GM19328 (cell line): Measurements from ENCODE around the gene ADCY4.

Experiments used
- ATAC-seq: cut with Tn5 transposase; IDR thresholded peaks from one replicate; pipeline ENCODE4 v1.9.1; 2021; ENCODE audit warnings: mild to moderate bottlenecking, moderate library complexity; ENCODE audit not compliant: unreplicated experiment

The ADCY4 gene

GRCh38 chr14:24279301-24280186 is 55.3 kb downstream of the ADCY4 start:
- peak; percentile 52 for ATAC-seq

GRCh38 chr14:24278424-24278823 is 56.4 kb downstream of the ADCY4 start:
- no peak for ATAC-seq

GRCh38 chr14:24277606-24278321 is 57.1 kb downstream of the ADCY4 start:
- ATAC-seq, result no peak

- no peak for ATAC-seq
These were observed 57.8 kb downstream of the ADCY4 start for GRCh38 chr14:24277071-24277470.

GRCh38 chr14:24274101-24274543 is 60.7 kb downstream of the ADCY4 start:
- ATAC-seq, result no peak

- ATAC-seq, result no peak
These were observed 61.4 kb downstream of the ADCY4 start for GRCh38 chr14:24273422-24273998.

- no peak for ATAC-seq
These were observed 62.4 kb downstream of the ADCY4 start for GRCh38 chr14:24272467-24272866.

GRCh38 chr14:24271834-24272263 is 63.0 kb downstream of the ADCY4 start:
- no peak for ATAC-seq

GRCh38 chr14:24271134-24271833 is 63.6 kb downstream of the ADCY4 start, which contains the start of gene RABGGTA:
RABGGTA (minus strand) TSS chr14:24271597; CDS start chr14:24271115, 482 bp downstream.
- ATAC-seq, result peak; percentile 85

- ATAC-seq, result no peak
These were observed 64.2 kb downstream of the ADCY4 start for GRCh38 chr14:24270537-24271133.

GRCh38 chr14:24269910-24270536 is 64.8 kb downstream of the ADCY4 start:
- no peak for ATAC-seq

GRCh38 chr14:24269368-24269767 is 65.5 kb downstream of the ADCY4 start:
- no peak for ATAC-seq
